D341Med (cell line): ENCODE results near the gene CTXN1.
"Not testable (repeated sequence)": the region's sequence is repeated elsewhere in the genome, so short reads cannot be mapped to it uniquely, and the experiment has no call there.

Experiments used
- DNase-seq: peaks from one replicate; pipeline ENCODE4 v3.0.0; 2012; ENCODE audit warnings: low spot score

CTXN1 gene

DNA sequence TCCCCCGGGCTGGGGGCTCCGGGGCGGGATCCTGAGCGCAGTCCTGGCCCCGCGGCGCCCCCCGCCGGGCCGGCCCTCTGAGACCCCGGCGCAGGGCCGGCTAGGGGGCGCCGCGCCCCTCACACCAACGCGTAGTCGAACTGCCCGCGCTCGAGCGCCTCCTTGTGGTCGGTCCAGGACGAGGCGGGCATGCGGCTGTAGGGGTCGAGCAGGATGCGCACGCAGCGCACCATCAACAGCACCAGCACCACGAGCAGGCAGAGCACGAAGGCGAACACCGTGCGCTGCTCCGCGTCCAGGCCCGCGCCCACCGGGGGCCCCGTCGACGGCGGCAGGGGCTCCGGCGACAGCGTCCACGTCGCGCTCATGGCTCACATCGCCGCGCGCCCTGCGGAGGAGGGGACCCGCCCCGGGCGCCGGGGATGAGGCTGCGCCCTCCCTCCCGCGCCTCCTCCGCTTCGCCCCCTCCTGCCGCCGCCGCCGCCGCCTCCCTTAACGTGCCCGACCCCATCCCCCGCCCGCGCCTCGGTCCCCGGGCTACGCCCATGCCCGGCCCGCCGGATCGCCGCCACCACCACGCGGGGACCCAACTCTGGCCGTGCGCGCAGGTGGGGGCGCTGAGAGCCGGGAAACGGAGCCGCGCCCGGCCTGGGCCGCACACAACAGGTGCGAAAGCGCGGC lies 624 bp downstream of the CTXN1 start:
- DNase-seq, result peak; percentile 89

- no peak for DNase-seq
Observed at GRCh38 chr19:7924651-7925170, 1.2 kb downstream of the CTXN1 start.

DNA sequence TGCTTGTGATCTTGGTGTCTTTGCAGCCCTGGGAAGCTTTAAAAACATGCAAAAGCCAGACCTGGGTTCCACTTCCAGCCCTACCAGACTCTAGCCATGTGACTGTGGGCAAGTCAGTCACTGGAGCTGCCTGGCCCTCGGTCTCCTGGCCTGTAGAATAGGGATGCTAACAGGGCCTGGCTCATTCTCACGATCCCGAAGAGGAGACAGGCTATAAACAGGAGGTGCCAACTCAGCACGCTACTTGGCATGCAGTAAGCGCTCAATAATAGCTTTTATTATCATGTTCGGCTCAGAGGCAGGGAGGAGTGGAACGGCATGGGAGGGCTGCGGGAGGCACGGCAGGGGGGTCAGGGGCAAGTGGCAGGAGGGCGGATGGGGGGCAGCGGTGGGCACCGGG lies 1.7 kb downstream of the CTXN1 start:
- no peak for DNase-seq

- DNase-seq, result no peak
Observed at GRCh38 chr19:7923295-7924191, 2.4 kb downstream of the CTXN1 start.

GRCh38 chr19:7922836-7923195 lies 3.1 kb downstream of the CTXN1 start:
- no peak for DNase-seq

DNA sequence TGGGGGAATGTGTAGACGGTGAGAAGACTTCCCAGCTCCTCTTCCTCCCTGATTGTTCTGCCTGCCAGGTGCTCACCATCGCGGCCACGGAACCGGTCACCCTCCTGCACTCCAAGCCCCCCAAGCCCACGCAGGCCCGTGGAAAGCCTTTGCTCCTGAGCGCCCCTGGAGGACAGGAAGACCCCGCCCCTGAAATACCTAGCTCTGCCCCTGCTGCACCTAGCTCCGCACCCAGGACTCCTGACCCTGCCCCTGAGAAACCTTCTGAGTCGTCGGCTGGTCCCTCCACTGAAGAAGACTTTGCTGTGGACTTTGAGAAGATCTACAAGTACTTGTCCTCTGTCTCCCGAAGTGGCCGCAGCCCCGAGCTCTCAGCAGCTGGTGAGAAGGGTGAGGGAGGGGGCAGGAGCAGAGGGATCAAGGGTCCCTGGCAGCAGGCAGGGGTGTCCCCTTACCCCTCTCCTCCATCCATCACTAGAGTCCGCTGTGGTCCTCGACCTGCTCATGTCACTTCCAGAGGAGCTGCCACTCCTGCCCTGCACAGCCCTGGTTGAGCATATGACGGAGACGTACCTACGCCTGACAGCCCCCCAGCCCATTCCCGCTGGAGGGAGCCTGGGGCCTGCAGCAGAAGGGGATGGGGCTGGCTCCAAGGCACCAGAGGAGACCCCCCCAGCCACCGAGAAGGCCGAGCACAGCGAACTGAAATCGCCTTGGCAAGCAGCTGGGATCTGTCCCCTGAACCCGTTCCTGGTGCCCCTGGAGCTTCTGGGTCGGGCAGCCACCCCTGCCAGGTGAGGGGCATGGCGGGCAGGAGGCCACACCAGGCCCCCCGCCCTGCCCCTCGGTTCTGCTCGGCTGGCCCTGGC lies 3.7 kb downstream of the CTXN1 start:
- DNase-seq, result no peak

DNA sequence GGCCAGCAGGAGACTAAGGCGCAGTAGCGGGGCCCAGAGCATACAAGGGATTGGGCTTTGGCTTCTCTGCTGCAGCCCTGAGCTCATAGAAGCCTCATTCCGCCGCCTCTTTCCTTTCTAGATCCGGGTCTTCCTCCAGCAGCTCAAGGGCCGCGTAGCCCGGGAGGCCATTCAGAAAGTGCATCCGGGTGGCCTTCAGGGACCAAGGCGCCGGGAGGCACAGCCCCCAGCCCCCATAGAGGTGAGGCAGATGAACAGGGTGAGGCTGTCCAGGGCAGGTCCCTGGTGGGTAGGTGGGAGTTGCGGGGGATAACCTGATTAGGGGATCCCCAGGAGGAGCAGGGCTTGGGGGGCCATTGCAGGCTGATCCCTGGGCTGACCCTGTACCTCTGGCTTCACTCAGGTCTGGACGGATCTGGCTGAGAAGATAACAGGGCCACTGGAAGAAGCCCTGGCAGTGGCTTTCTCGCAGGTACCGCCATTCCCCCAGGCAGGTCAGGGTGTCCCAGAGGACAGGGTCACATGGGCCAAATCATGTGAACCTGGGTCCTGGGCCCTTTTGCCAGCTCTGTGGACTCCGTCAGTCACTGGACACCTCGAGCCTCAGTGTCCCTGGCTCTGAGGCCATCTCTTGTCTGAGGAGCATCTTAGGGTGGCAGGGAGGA lies 4.5 kb downstream of the CTXN1 start:
- no peak for DNase-seq

- DNase-seq, result peak; percentile 97
Observed at GRCh38 chr19:7920519-7921301, 5.2 kb downstream of the CTXN1 start.

GRCh38 chr19:7919610-7920518 lies 6.1 kb downstream of the CTXN1 start, which contains the start of gene SNAPC2:
Gene SNAPC2, plus strand, starts transcription at chr19:7920338. Its CDS starts 29 bp downstream, at chr19:7920367.
- peak; percentile 90 for DNase-seq

DNA sequence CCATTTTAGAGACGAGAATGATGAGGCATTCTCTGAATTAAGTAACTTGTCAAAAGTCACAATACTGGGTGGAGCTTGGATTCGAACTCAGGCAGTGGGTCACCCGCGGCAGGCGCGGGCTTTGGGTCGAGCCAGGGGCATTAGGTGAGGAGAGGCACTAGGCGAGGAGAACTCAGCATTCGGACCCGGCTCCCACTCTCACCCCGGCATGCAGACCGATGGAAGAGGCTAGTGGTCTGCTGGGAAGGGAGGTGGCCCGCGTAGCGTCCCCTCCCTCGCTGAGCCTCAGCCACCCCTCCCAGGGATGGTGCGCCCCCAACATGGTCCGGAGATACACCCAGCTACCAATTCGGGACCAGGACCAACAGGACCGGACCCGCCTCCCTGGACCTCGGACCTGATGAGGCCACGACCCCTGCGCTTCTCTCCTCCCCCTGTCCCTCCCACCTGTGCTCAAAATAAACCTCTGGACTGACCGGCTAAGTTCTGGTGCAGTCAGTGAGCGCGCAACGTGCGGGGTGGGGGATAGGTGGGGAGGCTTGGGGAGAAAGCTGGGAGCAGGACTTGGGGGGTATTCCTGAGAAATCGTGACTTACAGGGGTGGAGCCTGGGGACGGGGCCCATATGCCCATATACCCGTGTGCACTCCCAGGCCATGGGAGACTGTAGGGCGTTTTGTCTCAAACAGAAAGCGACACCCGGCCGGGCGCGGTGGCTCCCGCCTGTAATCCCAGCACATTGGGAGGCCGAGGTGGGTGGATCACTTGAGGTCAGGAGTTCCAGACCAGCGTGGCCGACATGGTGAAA lies 7.1 kb downstream of the CTXN1 start:
- DNase-seq, result no peak

GRCh38 chr19:7918062-7918614 lies 7.8 kb downstream of the CTXN1 start:
- DNase-seq, result not testable (repeated sequence)

DNA sequence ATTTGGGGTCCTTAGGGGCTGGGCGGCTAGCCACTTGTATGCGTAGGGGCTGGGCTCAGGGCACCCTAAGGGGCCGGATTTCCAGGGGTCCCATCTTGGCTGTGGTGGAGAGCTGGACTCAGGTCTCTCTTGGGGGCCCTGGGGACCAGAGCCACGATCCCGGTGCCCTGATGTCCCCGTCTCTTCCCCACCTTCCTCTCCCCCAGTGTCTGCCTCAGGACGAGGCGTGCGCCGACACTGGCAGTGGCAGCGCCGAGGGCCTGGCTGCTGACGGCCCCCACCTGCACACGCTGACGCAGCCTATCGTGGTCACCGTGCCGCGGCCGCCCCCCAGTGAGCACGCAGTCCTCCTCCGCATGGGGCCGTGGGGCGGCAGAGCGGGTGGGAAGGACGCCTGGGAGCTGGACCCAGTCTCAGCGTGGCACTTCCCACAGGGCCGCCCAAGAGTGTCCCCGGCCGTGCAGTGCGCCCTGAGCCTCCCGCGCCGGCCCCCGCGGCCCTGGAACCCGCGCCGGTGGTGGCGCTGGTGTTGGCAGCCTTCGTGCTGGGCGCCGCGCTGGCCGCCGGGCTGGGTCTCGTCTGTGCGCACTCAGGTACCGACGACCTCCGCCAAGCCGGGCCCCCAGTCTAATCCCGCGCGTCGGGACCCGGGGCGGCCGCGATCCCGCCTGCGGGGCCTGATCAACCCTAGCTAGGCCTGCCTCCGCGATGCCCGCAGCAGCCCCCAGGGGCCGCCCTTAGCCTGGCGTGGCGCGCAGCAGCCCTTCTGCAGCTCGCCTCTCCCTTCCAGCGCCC lies 8.5 kb downstream of the CTXN1 start:
- no peak for DNase-seq

DNA sequence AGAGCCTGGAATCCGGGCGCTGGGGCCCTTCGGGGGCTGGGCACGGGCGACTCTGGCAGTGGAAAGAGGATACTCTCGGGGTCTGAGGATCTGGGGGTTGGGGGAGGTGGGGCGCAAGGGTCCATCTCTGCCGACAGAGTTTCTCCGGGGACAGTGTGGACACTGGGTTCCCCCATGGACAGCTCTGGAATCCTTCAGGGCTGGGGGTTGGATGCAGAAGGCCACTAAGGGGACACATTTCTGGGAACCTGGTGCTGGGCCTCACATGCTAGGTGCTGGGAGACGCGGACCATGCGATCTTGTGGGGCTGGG lies 9.0 kb downstream of the CTXN1 start:
- DNase-seq, result no peak

DNA sequence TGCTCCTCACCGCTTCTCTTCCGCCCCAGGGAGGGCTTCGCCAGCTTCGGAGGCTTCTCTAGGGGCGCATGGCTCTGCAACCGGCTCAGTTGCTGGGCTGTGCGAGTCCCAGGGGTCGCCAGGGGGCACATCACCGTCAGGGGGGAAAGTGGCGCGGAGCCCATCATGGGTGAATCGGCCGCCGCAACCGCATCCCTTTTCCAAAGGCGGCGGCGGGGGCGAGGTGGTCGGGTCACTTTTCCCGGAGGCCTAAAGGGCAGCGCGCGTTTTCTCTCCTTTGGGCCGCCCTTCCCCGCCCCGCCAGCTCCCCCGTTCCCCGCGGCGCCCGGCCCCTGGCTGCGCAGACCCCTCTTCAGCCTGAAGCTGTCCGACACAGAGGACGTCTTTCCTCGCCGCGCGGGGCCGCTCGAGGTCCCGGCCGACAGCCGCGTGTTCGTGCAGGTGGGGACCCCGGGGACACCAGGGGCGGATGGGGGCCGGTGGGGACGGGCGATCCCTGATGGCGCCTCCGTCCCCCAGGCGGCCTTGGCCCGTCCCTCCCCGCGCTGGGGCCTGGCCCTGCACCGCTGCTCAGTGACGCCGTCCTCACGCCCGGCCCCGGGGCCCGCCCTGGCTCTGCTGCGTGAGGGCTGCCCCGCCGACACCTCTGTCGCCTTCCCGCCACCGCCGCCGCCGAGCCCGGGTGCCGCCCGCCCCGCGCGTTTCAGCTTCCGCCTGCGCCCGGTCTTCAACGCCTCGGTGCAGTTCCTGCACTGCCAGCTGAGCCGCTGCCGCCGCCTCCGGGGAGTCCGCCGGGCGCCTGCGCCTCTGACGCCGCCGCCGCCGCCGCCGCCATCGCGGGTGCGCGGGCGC lies 9.6 kb downstream of the CTXN1 start:
- DNase-seq, result no peak

GRCh38 chr19:7915250-7916102 lies 10.5 kb downstream of the CTXN1 start:
- no peak for DNase-seq

- no peak for DNase-seq
Observed at GRCh38 chr19:7914598-7915045, 11.3 kb downstream of the CTXN1 start, which contains the start of gene TGFBR3L. Gene TGFBR3L, plus strand, starts transcription at chr19:7914830.
